ENCODE measurements around the gene FBP2. TPM values are rescaled to one million over a fixed set of nuclear protein-coding genes. Genes with fewer than 3 reads are reported as not detected.
"Not testable (repeated sequence)": the region's sequence is repeated elsewhere in the genome, so short reads cannot be mapped to it uniquely, and the experiment has no call there.

FBP2 gene
- total RNA-seq, 1 donor from 2014 or later: not detected

DNA sequence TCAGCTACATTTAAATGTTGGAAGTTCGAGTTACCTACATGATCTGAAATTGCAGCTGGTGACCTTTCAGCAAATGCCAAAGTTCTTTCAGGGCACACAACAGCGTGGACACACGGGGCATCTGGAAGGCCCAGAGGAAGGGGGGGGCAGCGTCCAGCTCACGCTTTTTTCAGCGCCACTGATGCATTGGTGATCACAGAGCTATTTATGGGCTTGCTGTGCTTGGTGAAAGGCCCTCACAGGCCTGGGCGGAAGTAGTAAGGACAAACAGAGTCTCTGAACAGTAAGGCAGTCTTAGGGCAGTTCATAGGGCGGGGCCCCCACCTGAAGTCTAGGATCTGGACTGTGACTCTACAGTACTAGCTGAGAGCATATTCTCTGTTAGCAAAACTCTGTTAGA, 6.6 kb upstream of the FBP2 start:
- H3K9me3 Mint-ChIP-seq: no peaks in the 10 kb centered on the region
- no peak overlapping the region for H3K27ac Mint-ChIP-seq
- intact Hi-C loops (cut with micrococcal nuclease): no loop called here
- no peak overlapping the region for H3K4me3 Mint-ChIP-seq (ENCODE audit: low read depth)
- no peaks in the 10 kb centered on the region for H3K36me3 Mint-ChIP-seq (ENCODE audit: low read depth)
- DNase-seq (ENCODE audit: low spot score): no peak
- peaks cover 4% of the 10 kb centered on the region for H3K4me1 Mint-ChIP-seq (ENCODE audit: low read depth)
- H3K27me3 Mint-ChIP-seq (ENCODE audit: low read depth): peaks cover 11% of the 10 kb centered on the region

DNA sequence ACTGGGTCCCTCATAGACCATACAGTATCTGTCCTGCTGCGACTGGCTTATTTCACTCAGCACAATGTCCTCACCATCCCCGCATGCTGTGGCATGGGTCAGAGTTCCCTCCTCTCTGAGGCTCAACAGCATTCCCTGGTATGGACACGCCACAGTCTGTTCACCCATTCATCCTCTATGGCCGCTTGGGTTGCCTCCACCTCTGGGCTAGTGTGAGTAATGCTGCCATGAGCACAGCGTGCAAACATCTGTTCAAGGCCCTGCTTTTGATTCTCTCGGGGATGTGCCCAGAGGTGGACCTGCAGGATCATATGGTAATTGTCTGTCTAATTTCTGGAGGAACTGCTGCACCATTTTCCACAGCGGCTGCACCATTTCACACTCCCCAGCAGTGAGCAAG, 5.5 kb upstream of the FBP2 start:
- intact Hi-C loops (cut with micrococcal nuclease): no loop called here
- no peaks in the 10 kb centered on the region for H3K9me3 Mint-ChIP-seq
- no peak overlapping the region for H3K4me3 Mint-ChIP-seq (ENCODE audit: low read depth)
- peaks cover 8% of the 10 kb centered on the region for H3K27me3 Mint-ChIP-seq (ENCODE audit: low read depth)
- H3K36me3 Mint-ChIP-seq (ENCODE audit: low read depth): no peaks in the 10 kb centered on the region
- H3K27ac Mint-ChIP-seq: no peak overlapping the region
- peaks cover 4% of the 10 kb centered on the region for H3K4me1 Mint-ChIP-seq (ENCODE audit: low read depth)
- no peak for DNase-seq (ENCODE audit: low spot score)

DNA sequence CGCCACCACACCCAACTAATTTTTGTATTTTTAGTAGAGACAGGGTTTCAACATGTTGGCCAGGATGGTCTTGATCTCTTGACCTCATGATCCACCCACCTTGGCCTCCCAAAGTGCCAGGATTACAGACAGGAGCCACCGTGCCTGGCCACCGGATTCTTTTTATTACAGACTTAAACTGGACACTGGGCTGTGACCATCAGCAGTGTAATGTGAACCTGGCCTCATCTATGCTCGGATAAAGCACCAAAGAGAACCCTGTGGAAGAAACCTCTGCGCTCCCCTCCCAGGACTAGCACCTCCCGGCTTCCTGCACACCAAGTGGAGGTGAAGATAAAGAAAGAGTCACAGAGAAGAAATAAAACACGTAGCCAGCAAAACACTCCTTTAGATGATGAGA, 941 bp downstream of the FBP2 start:
- DNase-seq (ENCODE audit: low spot score); H3K9me3 Mint-ChIP-seq; H3K4me1 Mint-ChIP-seq (ENCODE audit: low read depth); H3K4me3 Mint-ChIP-seq (ENCODE audit: low read depth); H3K27ac Mint-ChIP-seq; H3K36me3 Mint-ChIP-seq (ENCODE audit: low read depth); intact Hi-C loops (cut with micrococcal nuclease): not testable (repeated sequence)
- H3K27me3 Mint-ChIP-seq (ENCODE audit: low read depth): peaks cover 13% of the 10 kb centered on the region

DNA sequence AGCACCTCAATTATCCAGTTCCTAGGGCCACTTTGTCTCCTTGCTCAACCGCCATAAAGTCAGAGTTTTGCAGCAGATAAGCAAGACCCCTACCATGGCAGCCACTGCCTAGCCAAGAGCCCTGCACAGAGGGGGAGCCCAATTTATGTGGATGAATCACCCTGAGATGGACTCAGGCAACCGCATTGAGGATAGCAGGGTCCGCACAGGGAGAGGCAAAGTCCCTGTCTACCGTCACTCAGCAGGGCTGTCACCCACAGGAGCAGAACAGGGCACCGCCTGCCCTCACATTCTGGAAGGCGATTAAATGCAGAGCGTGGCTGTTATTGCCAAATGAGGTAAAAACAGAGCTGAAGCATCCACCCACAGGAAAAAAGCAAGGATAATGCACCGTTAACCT, 1.7 kb downstream of the FBP2 start:
- no peak for DNase-seq (ENCODE audit: low spot score)
- Mint-ChIP-seq H3K4me1 (ENCODE audit: low read depth) (peaks cover 2% of the 10 kb centered on the region), H3K27ac (no peak overlapping the region), H3K36me3 (ENCODE audit: low read depth) (no peaks in the 10 kb centered on the region), H3K9me3 (no peaks in the 10 kb centered on the region), H3K4me3 (ENCODE audit: low read depth) (no peak overlapping the region), H3K27me3 (ENCODE audit: low read depth) (peaks cover 13% of the 10 kb centered on the region)
- intact Hi-C loops (cut with micrococcal nuclease): no loop called here

DNA sequence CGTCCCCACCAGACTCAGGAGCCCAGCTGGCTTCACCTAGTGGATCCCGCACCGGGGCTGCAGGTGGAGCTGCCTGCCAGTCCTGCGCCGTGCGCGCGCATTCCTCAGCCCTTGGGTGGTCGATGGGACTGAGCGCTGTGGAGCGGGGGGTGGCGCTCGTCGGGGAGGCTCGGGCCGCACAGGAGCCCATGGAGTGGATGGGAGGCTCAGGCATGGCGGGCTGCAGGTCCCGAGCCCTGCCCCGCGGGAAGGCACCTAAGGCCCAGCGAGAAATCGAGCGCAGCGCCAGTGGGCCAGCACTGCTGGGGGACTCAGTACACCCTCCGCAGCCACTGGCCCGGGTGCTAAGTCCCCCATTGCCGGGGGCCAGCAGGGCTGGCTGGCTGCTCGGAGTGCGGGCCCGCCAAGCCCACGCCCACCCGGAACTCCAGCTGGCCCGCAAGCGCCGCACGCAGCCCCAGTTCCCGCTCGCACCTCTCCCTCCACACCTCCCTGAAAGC, 2.5 kb downstream of the FBP2 start:
- H3K27me3 Mint-ChIP-seq (ENCODE audit: low read depth): peaks cover 12% of the 10 kb centered on the region
- H3K4me1 Mint-ChIP-seq (ENCODE audit: low read depth); H3K9me3 Mint-ChIP-seq; H3K27ac Mint-ChIP-seq; H3K4me3 Mint-ChIP-seq (ENCODE audit: low read depth); DNase-seq (ENCODE audit: low spot score); intact Hi-C loops (cut with micrococcal nuclease); H3K36me3 Mint-ChIP-seq (ENCODE audit: low read depth): not testable (repeated sequence)

DNA sequence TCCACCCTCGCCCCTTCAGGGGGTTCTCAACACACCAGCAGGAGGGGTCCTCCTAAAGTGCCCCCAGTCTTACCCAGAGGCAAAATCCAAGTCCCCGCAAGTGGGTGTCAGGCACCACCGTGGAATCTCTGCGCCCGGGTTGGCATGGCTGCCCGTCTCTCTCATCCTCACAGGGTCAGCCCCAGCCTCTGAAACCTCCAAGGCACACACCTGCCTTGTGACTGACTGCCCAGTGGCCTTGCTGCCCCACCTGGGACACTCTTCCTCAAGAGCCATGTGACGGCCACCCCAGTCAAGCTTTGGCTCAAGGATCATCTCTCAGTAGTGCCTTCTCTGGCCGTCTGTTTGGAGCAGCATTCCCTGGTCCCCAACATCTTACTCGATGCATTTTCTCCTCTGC, 4.9 kb downstream of the FBP2 start:
- Mint-ChIP-seq H3K4me1 (ENCODE audit: low read depth) (peaks cover 17% of the 10 kb centered on the region), H3K9me3 (no peaks in the 10 kb centered on the region), H3K27me3 (ENCODE audit: low read depth) (peaks cover 8% of the 10 kb centered on the region), H3K36me3 (ENCODE audit: low read depth) (no peaks in the 10 kb centered on the region), H3K27ac (no peak overlapping the region), H3K4me3 (ENCODE audit: low read depth) (no peak overlapping the region)
- intact Hi-C loops (cut with micrococcal nuclease): no loop called here
- no peak for DNase-seq (ENCODE audit: low spot score)

DNA sequence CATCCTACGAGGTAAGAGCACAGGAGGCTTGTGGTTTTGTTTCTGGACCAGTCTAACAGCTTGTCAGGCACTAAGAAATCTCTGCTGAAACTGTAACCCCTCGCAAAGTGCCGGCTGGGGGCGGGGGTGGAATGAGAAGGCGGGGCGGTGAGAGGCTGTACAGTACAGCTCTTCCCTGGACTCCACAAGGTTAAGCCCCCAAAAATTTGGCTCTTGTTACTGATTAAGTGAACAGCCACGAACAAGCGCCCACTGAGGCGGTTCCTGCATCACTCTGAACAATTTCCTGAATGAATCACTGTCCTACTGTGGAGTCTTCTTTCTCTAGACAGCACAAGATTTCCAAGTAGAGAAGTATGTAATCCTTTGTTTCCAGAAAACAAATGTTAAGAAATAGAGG, 6.8 kb downstream of the FBP2 start:
- DNase-seq (ENCODE audit: low spot score): no peak
- Mint-ChIP-seq H3K9me3 (no peaks in the 10 kb centered on the region), H3K36me3 (ENCODE audit: low read depth) (no peaks in the 10 kb centered on the region), H3K4me1 (ENCODE audit: low read depth) (peaks cover 17% of the 10 kb centered on the region), H3K27ac (no peak overlapping the region), H3K27me3 (ENCODE audit: low read depth) (peaks cover 9% of the 10 kb centered on the region), H3K4me3 (ENCODE audit: low read depth) (no peak overlapping the region)
- intact Hi-C loops (cut with micrococcal nuclease): no loop called here

DNA sequence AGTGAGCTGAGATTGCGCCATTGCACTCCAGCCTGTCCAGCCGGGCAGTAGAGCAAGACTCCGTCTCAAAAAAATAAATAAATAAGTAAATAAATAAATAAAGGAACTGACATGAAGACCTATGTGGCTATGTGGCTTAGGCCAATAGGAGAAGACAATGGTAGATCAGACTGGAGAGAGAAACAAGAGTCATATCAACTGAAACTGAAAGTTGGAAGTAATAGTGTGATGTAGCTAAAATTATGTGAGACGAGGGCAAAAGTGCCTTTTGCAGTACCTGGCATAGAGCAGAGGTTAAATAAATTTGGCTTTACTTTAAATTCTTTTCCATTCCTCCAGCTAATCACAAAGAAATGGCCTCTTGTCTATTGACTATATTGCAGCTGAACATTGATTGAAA, 7.3 kb downstream of the FBP2 start:
- Mint-ChIP-seq H3K27ac (no peak overlapping the region), H3K4me1 (ENCODE audit: low read depth) (peaks cover 17% of the 10 kb centered on the region), H3K4me3 (ENCODE audit: low read depth) (no peak overlapping the region), H3K36me3 (ENCODE audit: low read depth) (no peaks in the 10 kb centered on the region), H3K9me3 (no peaks in the 10 kb centered on the region), H3K27me3 (ENCODE audit: low read depth) (peaks cover 9% of the 10 kb centered on the region)
- no peak for DNase-seq (ENCODE audit: low spot score)
- intact Hi-C loops (cut with micrococcal nuclease): no loop called here

DNA sequence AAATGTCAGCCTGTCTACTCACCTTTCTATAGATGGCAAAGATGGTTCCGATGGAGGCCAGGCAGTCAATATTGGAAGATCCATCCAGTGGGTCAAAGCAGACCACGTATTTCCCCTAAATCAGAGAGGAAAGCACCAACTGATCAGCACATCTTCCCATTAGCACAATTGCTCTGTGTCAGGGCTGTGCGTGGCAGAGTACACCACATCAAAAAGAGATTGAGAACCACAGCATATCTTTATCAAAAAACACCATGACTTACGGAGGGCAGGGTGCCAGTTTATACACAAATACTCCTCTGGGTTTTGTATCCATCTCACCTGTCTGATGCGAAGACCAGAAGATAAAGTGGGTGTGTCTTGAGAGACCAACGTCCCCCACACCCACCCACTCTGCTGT, 9.1 kb downstream of the FBP2 start:
- Mint-ChIP-seq H3K27me3 (ENCODE audit: low read depth) (peaks cover 11% of the 10 kb centered on the region), H3K9me3 (no peaks in the 10 kb centered on the region), H3K4me3 (ENCODE audit: low read depth) (no peak overlapping the region), H3K27ac (peak overlapping the region; percentile 24), H3K36me3 (ENCODE audit: low read depth) (no peaks in the 10 kb centered on the region), H3K4me1 (ENCODE audit: low read depth) (peaks cover 17% of the 10 kb centered on the region)
- DNase-seq (ENCODE audit: low spot score): no peak
- intact Hi-C loops (cut with micrococcal nuclease): no loop called here

DNA sequence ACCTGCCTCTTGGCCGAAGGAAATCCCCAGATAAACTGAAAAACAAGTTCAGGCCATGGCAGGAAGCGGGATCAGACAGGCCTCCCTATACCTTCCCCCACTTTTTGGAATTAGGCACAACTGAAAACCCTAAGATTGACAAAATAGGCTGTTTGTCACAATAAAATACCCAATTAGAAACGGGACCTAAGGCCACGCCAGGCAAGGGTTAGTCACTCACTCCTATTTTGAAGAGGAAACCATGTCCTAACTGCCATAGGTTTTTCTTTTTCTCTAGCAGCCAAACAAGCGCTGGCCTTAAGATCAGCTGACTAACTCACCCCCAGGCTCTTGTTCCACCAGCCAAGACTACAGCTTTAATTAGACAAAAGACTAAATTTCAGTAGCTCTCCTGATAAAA, 11.9 kb downstream of the FBP2 start:
- H3K4me1 Mint-ChIP-seq (ENCODE audit: low read depth): peaks cover 16% of the 10 kb centered on the region
- intact Hi-C loops (cut with micrococcal nuclease): no loop called here
- H3K9me3 Mint-ChIP-seq: no peaks in the 10 kb centered on the region
- peaks cover 3% of the 10 kb centered on the region for H3K27me3 Mint-ChIP-seq (ENCODE audit: low read depth)
- no peak overlapping the region for H3K27ac Mint-ChIP-seq
- no peaks in the 10 kb centered on the region for H3K36me3 Mint-ChIP-seq (ENCODE audit: low read depth)
- H3K4me3 Mint-ChIP-seq (ENCODE audit: low read depth): no peak overlapping the region
- DNase-seq (ENCODE audit: low spot score): no peak

DNA sequence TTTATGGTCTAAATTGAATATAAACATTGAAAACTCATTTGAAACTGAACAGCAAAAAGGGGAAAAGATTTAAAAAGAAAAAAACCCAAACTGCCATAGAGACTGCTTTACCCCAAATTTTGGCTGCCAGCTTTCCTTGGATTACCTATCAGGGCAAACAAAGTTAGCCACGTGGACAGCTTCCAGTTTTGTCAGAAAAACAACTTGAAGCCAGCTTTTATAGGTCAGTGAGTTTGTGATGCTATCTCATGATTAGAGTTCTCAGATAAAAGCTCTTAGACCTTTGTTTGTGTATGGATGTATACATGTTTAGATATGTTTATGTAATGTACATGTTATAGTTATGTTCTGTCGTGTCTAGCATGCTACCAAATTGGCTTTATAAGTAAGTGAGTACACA, 16.1 kb downstream of the FBP2 start:
- Mint-ChIP-seq H3K36me3 (ENCODE audit: low read depth) (no peaks in the 10 kb centered on the region), H3K9me3 (no peaks in the 10 kb centered on the region), H3K27ac (no peak overlapping the region), H3K4me1 (ENCODE audit: low read depth) (peaks cover 2% of the 10 kb centered on the region), H3K4me3 (ENCODE audit: low read depth) (no peak overlapping the region), H3K27me3 (ENCODE audit: low read depth) (peaks cover 13% of the 10 kb centered on the region)
- DNase-seq (ENCODE audit: low spot score): no peak
- intact Hi-C loops (cut with micrococcal nuclease): no loop called here

DNA sequence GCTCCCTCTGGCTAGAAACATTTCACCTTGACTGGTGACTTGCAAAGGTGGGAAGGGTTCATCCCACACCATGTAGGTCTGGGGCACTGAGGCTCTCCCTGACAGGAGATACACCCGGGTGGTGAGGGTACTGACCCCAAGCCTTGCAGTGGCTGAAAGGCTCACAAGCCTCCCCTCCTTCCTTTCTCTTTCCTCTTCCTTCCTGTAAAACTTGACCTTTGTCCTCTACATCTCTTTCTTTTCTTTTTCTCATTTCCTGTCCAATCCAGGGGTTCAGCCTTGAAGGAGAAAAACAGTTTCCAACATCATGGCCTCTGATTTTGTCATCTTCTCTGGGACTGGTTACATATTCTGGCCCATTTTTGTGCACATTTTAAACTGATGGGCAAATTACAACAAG, 16.6 kb downstream of the FBP2 start:
- no peak for DNase-seq (ENCODE audit: low spot score)
- no peak overlapping the region for H3K27ac Mint-ChIP-seq
- H3K9me3 Mint-ChIP-seq: no peaks in the 10 kb centered on the region
- no peaks in the 10 kb centered on the region for H3K36me3 Mint-ChIP-seq (ENCODE audit: low read depth)
- peaks cover 18% of the 10 kb centered on the region for H3K27me3 Mint-ChIP-seq (ENCODE audit: low read depth)
- no peak overlapping the region for H3K4me3 Mint-ChIP-seq (ENCODE audit: low read depth)
- intact Hi-C loops (cut with micrococcal nuclease): no loop called here
- H3K4me1 Mint-ChIP-seq (ENCODE audit: low read depth): peaks cover 2% of the 10 kb centered on the region

DNA sequence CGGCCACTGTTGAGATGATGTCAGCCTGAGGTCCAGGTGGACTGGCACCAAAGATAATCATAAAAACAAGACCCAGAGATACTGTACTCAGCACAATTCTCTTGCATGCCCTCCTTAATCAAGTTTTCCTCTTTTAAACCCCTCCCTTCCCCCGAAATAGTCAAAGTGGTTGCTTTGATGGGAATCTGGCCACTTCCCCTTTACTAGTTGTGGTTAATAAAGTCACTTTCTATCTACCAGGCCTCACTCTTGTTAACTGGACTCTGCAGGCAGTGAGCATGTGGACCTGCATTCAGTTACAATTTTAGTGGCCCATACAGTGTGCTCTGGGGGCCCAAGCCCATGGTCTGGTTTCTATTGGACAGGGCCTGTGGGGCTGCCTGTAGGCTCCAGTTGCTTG, 17.5 kb downstream of the FBP2 start:
- Mint-ChIP-seq H3K4me1 (ENCODE audit: low read depth) (peaks cover 2% of the 10 kb centered on the region), H3K36me3 (ENCODE audit: low read depth) (no peaks in the 10 kb centered on the region), H3K4me3 (ENCODE audit: low read depth) (no peak overlapping the region), H3K9me3 (no peaks in the 10 kb centered on the region), H3K27me3 (ENCODE audit: low read depth) (peaks cover 19% of the 10 kb centered on the region), H3K27ac (no peak overlapping the region)
- intact Hi-C loops (cut with micrococcal nuclease): no loop called here
- no peak for DNase-seq (ENCODE audit: low spot score)

DNA sequence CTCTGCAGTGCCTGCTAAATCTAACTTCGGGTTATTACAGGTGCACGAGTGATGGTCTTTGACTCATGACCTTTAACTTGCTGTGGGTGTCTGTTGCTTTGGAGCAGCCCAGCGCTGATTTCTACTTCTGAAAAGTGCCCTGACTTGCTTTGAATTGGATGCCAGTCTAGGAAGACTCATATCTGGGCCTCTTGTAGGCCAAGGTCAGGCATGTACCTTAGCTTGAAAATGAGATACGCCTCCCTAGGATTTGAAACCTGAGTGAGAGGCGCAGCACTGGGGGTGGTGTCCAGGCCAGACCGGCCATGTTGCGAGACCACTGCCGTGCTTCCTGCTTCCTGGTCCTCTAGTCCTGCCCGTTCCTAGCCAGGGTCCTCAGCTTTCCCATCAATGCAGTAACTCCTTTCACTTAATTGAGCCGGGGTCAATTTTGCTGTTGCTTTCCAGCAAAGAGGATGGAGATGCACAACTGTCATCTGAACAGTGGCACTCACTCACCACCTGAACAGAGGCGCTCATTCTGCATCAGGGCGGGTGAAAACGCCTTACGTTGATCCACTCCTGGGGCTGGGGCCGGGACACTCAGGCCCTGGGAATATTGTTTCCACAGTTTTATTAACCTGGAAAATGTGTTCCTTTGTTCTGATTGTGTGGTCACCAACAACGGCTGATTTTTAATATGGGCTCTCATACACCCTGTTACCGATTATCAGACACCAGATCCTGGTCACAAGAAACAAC, 24.5 kb downstream of the FBP2 start:
- Mint-ChIP-seq H3K27ac (no peak overlapping the region), H3K4me1 (ENCODE audit: low read depth) (no peaks in the 10 kb centered on the region), H3K36me3 (ENCODE audit: low read depth) (no peaks in the 10 kb centered on the region), H3K27me3 (ENCODE audit: low read depth) (peaks cover 16% of the 10 kb centered on the region), H3K4me3 (ENCODE audit: low read depth) (no peak overlapping the region), H3K9me3 (no peaks in the 10 kb centered on the region)
- no peak for DNase-seq (ENCODE audit: low spot score)
- intact Hi-C loops (cut with micrococcal nuclease): no loop called here
